Neutrophil (primary cell): ENCODE results near the gene MTMR12.

Source experiments
- H3K27ac ChIP-seq: fragments of 200-600 bp; sonication (generic); 2 replicates; pipeline ENCODE4 v1.5.1; 2016; ENCODE audit warnings: mild to moderate bottlenecking, moderate library complexity
- H3K27me3 ChIP-seq: fragments of 200-600 bp; sonication (generic); 2 replicates; pipeline ENCODE4 v1.6.0; 2016; ENCODE audit warnings: mild to moderate bottlenecking
- H3K36me3 ChIP-seq: fragments of 200-600 bp; sonication (generic); 2 replicates; pipeline ENCODE4 v1.5.1; 2017
- H3K4me1 ChIP-seq, 2 experiments: fragments of 200-600 bp in 1 of 2; sonication (generic) in 1 of 2; 1 replicate in 1 of 2; 2 replicates in 1 of 2; pipeline versions ENCODE4 v1.5.1 to v1.6.1; 2013 to 2016; ENCODE audit warnings: low read depth in 1 of 2, low read length in 1 of 2, mild to moderate bottlenecking in 1 of 2, moderate library complexity in 1 of 2; ENCODE audit not compliant: control insufficient read depth in 1 of 2, insufficient read depth in 1 of 2
- H3K4me3 ChIP-seq, 2 experiments: fragments of 200-600 bp in 1 of 2; sonication (generic) in 1 of 2; 1 replicate in 1 of 2; 2 replicates in 1 of 2; pipeline ENCODE4 v1.5.1; 2013 to 2016; ENCODE audit warnings: low read depth in 1 of 2, low read length in 1 of 2, mild to moderate bottlenecking in 1 of 2, moderate library complexity in 1 of 2
- H3K9me3 ChIP-seq: fragments of 200-600 bp; sonication (generic); 2 replicates; pipeline ENCODE4 v1.5.1; 2016
- TF ChIP-seq, protein P1 (sequence below): fragments of 200-600 bp; sonication (generic); IDR thresholded peaks from 2 replicates; pipeline ENCODE4 v1.5.1; 2016; ENCODE audit warnings: antibody characterized with exemption

MTMR12 gene

DNA sequence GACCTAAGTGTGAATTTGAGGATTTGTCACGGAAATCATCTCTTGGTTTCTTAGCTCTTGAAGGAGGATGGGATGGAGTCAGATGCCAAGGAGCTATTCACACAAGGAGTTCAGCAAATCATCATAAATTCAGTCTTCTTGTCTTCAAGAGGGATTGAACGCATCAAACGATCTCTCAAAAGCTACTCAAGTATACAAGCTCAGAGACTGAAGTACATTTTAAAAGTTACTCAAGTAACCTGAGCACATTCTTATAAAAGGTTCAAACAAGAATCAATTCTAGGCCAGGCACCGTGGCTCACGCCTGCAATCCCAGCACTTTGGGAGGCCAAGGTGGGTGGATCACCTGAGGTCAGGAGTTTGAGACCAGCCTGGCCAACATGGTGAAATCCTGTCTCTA lies 117.5 kb downstream of the MTMR12 start:
- Histone ChIP-seq H3K27me3 (peaks cover 18% of the 10 kb centered on the region), H3K9me3 (no peaks in the 10 kb centered on the region), H3K4me3 (no peak overlapping the region), H3K4me1 (peaks cover 5 to 9% of the 10 kb centered on the region in 2 experiments), H3K36me3 (no peaks in the 10 kb centered on the region), H3K27ac (no peak overlapping the region)
- TF ChIP-seq, protein P1, sequence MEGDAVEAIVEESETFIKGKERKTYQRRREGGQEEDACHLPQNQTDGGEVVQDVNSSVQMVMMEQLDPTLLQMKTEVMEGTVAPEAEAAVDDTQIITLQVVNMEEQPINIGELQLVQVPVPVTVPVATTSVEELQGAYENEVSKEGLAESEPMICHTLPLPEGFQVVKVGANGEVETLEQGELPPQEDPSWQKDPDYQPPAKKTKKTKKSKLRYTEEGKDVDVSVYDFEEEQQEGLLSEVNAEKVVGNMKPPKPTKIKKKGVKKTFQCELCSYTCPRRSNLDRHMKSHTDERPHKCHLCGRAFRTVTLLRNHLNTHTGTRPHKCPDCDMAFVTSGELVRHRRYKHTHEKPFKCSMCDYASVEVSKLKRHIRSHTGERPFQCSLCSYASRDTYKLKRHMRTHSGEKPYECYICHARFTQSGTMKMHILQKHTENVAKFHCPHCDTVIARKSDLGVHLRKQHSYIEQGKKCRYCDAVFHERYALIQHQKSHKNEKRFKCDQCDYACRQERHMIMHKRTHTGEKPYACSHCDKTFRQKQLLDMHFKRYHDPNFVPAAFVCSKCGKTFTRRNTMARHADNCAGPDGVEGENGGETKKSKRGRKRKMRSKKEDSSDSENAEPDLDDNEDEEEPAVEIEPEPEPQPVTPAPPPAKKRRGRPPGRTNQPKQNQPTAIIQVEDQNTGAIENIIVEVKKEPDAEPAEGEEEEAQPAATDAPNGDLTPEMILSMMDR = no peak

DNA sequence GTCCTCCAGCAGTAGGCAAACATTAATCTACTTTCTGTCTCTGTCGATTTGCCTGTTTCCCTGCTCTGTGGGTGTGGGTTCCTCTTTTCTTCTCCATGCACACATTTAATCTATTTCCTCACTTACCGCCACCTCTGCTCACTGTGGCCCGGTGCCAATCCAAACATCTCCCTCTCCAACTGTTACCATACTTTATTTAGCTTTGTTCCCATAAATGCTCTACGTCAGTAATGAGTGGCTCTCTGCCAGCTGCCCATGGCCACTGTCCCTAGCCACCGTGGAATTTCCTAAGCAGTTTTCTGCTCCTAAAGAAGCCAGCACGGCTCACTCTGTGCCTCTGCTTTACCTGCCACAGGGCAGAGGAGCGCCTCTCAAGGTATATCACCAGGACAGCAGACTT lies 119.1 kb downstream of the MTMR12 start:
- Histone ChIP-seq H3K36me3 (no peaks in the 10 kb centered on the region), H3K27me3 (peaks cover 18% of the 10 kb centered on the region), H3K27ac (no peak overlapping the region), H3K9me3 (no peaks in the 10 kb centered on the region), H3K4me3 (no peak overlapping the region), H3K4me1 (peaks cover 5 to 9% of the 10 kb centered on the region in 2 experiments)
- TF ChIP-seq, protein P1 = no peak

DNA sequence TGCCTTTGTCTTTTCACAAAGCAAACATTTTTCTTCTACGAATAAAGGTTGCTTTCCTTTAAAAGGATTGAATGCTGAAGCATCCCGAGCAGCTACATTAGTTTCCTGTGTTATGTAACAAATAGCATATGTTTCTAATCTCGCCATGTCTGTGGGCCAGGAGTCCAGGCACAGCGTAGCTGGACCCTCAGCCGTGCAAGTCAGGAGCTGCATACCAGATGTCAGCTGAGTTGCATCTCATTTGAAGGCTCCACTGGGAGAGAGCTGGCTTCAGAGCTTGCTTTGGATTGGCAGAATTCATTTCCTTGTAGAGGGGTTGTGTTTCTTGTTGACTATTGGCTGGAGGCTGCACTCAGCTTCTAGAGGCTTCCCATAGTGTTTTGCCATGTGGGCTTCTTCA lies 122.6 kb downstream of the MTMR12 start:
- Histone ChIP-seq H3K27me3 (peaks cover 12% of the 10 kb centered on the region), H3K4me1 (peaks cover 5 to 9% of the 10 kb centered on the region in 2 experiments), H3K4me3 (no peak overlapping the region), H3K27ac (no peak overlapping the region), H3K36me3 (no peaks in the 10 kb centered on the region), H3K9me3 (no peaks in the 10 kb centered on the region)
- TF ChIP-seq, protein P1 = no peak

DNA sequence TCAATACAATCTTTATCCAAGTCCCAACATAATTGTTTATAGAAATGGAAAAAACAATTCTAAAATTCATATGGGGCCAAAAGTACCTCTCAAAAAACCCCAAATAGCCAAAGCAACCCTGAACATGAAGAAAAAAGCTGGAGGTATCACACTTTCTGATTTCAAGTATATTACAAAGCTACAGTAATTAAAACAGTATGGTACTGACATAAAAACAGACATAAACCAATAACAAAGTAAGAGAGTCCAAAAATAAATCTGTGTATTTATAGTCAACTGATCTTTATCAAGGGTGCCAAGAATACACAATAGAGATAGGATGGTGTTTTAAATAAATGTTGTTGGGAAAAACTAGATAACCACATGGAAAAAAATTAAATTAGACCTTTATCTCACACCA lies 125.1 kb downstream of the MTMR12 start:
- no peak overlapping the region for H3K4me3 ChIP-seq
- H3K4me1 ChIP-seq = no peaks in the 10 kb centered on the region
- TF ChIP-seq, protein P1 = no peak
- H3K9me3 ChIP-seq = no peaks in the 10 kb centered on the region
- H3K27me3 ChIP-seq = no peaks in the 10 kb centered on the region
- H3K36me3 ChIP-seq = no peaks in the 10 kb centered on the region
- H3K27ac ChIP-seq = no peak overlapping the region

DNA sequence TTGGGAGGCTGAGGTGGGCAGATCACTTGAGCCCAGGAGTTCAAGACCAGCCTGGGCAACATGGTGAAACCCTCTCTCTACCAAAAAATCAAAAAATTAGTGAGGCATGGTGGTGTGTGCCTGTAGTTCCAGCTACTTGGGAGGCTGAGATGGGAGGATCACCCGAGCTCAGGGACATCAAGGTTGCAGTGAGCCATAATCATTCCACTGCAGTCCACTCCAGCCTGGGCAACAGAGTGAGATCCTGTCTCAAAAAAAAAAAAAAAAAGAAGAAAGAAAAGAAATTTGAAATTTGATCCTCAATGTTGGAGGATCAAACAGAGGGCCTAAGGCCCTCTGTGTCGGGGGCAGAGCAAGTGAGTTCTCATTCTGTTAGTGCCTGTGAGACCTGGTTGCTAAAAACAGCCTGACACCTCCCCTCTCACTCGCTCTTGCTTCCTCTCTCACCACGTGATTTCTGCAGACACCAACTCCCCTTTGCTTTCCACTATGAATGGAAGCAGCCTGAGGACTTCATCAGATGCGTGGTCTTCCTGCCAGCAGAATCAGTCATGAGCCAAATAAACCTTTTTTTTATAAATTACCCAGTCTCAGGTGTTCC lies 130.2 kb downstream of the MTMR12 start:
- Histone ChIP-seq H3K4me1 (no peaks in the 10 kb centered on the region), H3K9me3 (no peaks in the 10 kb centered on the region)
- TF ChIP-seq, protein P1 = no peak

More for the DNA sequence above, 130.2 kb downstream of the MTMR12 start:
- Histone ChIP-seq H3K27me3 (no peaks in the 10 kb centered on the region), H3K36me3 (no peaks in the 10 kb centered on the region), H3K4me3 (no peak overlapping the region), H3K27ac (no peak overlapping the region)
